Naive thymus-derived CD4-positive, alpha-beta T cell (primary cell): ENCODE measurements around the gene CNNM3. TPM values are rescaled to one million over a fixed set of nuclear protein-coding genes. Genes with fewer than 3 reads are reported as not detected.

Experiments used
- ATAC-seq: fragments of 150-1000 bp; cut with Tn5 transposase; 2 replicates; pipeline ENCODE4 v1.10.0; 2021; ENCODE audit warnings: mild to moderate bottlenecking, moderate library complexity
- CTCF ChIA-PET: fragments of 350-600 bp; sonication (Branson Sonifier 250); formaldehyde crosslinking; loops from one replicate; lab custom pipeline; 2021; ENCODE audit warnings: antibody characterized with exemption; lab: Charles Lee
- POLR2A ChIA-PET: fragments of 350-600 bp; sonication (Branson Sonifier 250); formaldehyde crosslinking; loops from one replicate; lab custom pipeline; 2021; ENCODE audit warnings: antibody characterized with exemption, inconsistent platforms; lab: Charles Lee
- DNase-seq, 9 donors: peaks; one replicate each; pipeline versions ENCODE4 v3.0.0 to v3.0.0-alpha.2; 2020 to 2022; ENCODE audit warnings: mixed read lengths in 1 of 9
- H3K27ac ChIP-seq: one replicate; pipeline ENCODE4 v1.7.0; 2013; ENCODE audit warnings: mild to moderate bottlenecking, low read depth, low read length, moderate library complexity
- H3K27me3 ChIP-seq, 2 donors: one replicate each; pipeline ENCODE4 v1.7.0; 2013; ENCODE audit warnings: low read length in 2 of 2, mild to moderate bottlenecking in 2 of 2, moderate library complexity in 2 of 2; ENCODE audit not compliant: control insufficient read depth in 2 of 2, insufficient read depth in 2 of 2
- H3K36me3 ChIP-seq, 3 experiments: 1 replicate in 2 of 3; 2 replicates in 1 of 3; pipeline ENCODE4 v1.7.0; 2013; ENCODE audit warnings: low read length in 3 of 3, mild to moderate bottlenecking in 3 of 3, moderate library complexity in 1 of 3; ENCODE audit not compliant: insufficient read depth in 3 of 3, control insufficient read depth in 2 of 3
- H3K4me1 ChIP-seq, 2 donors: one replicate each; pipeline ENCODE4 v1.7.0; 2013; ENCODE audit warnings: low read length in 2 of 2, mild to moderate bottlenecking in 2 of 2, moderate library complexity in 1 of 2; ENCODE audit not compliant: control insufficient read depth in 2 of 2, insufficient read depth in 2 of 2
- H3K4me3 ChIP-seq: 2 replicates; pipeline ENCODE4 v1.7.0; 2013; ENCODE audit warnings: mild to moderate bottlenecking, low read length
- H3K9me3 ChIP-seq, 3 experiments: 1 replicate in 2 of 3; 2 replicates in 1 of 3; pipeline ENCODE4 v1.7.0; 2013; ENCODE audit warnings: low read length in 3 of 3; ENCODE audit not compliant: control insufficient read depth in 2 of 3
- H3K27ac Mint-ChIP-seq, 9 donors: one replicate each; pipeline ENCODE4 v1.8.0; 2020 to 2022; ENCODE audit warnings: mixed read lengths in 9 of 9, mild to moderate bottlenecking in 8 of 9, moderate library complexity in 5 of 9, inconsistent platforms in 2 of 9
- H3K27me3 Mint-ChIP-seq, 5 donors: one replicate each; pipeline ENCODE4 v1.8.0; 2021 to 2022; ENCODE audit warnings: mixed read lengths in 5 of 5, mild to moderate bottlenecking in 1 of 5
- H3K36me3 Mint-ChIP-seq, 5 donors: one replicate each; pipeline ENCODE4 v1.8.0; 2020 to 2022; ENCODE audit warnings: mixed read lengths in 5 of 5, mild to moderate bottlenecking in 3 of 5, inconsistent platforms in 1 of 5
- H3K4me1 Mint-ChIP-seq, 7 donors: one replicate each; pipeline ENCODE4 v1.8.0; 2020 to 2022; ENCODE audit warnings: mixed read lengths in 7 of 7, mild to moderate bottlenecking in 3 of 7, inconsistent platforms in 1 of 7
- H3K4me3 Mint-ChIP-seq, 10 donors: one replicate each; pipeline ENCODE4 v1.8.0; 2020 to 2022; ENCODE audit warnings: mild to moderate bottlenecking in 10 of 10, mixed read lengths in 10 of 10, moderate library complexity in 6 of 10, inconsistent platforms in 2 of 10
- H3K9me3 Mint-ChIP-seq, 11 donors: one replicate each; pipeline ENCODE4 v1.8.0; 2020 to 2022; ENCODE audit warnings: mixed read lengths in 11 of 11, mild to moderate bottlenecking in 4 of 11, inconsistent platforms in 1 of 11, moderate library complexity in 1 of 11
- intact Hi-C, 2 donors: fragments of 100-400 bp; cut with micrococcal nuclease; formaldehyde crosslinking; loops; one replicate each; pipeline ENCODE4 v1.15.1; 2023
- polyA plus RNA-seq, 2 donors: library from polyadenylated mRNA; unstranded; fragments of 300-500 nt; fragmentation: Illumina TruSeq; gene quantifications; one replicate each; pipeline ENCODE4 v1.2.3, GENCODE V29; 2021
- total RNA-seq, 6 experiments: library from RNA in 5 of 6; stranded (reverse) in 5 of 6; gene quantifications; 1 replicate in 5 of 6; 2 replicates in 1 of 6; pipeline ENCODE4 v1.2.3 and lab custom pipeline; 2021 to 2026

The CNNM3 gene
- total and polyA plus RNA-seq, 7 experiments from 2014 or later = 4.0 to 51.5 (median 37.7) TPM

- peaks cover 9 to 24% (median 13%) of the 10 kb centered on the region in 7 donors for H3K4me1 Mint-ChIP-seq
- H3K4me1 ChIP-seq = peaks cover 0 to 4% of the 10 kb centered on the region in 2 donors
- ChIA-PET CTCF (no interaction called here), POLR2A (interaction anchor here (0.6 to 1.3 kb wide), 4 partner anchors 10 to 34 kb away, joined by 3 read pairs; no protein-coding TSS in a partner anchor)
- no peaks in the 10 kb centered on the region for H3K9me3 ChIP-seq
- H3K4me3 ChIP-seq = no peak overlapping the region
- H3K36me3 Mint-ChIP-seq = no peaks in the 10 kb centered on the region
- H3K4me3 Mint-ChIP-seq = no peak overlapping the region
- ATAC-seq = no peak
- no peak overlapping the region for H3K27ac ChIP-seq
- H3K27ac Mint-ChIP-seq = no peak overlapping the region
- no peaks in the 10 kb centered on the region for H3K27me3 ChIP-seq
- H3K9me3 Mint-ChIP-seq = peaks cover 0 to 2% (median 0%) of the 10 kb centered on the region in 11 donors
- no peak for DNase-seq
- no peaks in the 10 kb centered on the region for H3K36me3 ChIP-seq
- peaks cover 0 to 4% (median 0%) of the 10 kb centered on the region in 5 donors for H3K27me3 Mint-ChIP-seq
- intact Hi-C loops = no loop called here
Measured at GRCh38 chr2:96878796-96879544, 62.9 kb downstream of the CNNM3 start.

DNA sequence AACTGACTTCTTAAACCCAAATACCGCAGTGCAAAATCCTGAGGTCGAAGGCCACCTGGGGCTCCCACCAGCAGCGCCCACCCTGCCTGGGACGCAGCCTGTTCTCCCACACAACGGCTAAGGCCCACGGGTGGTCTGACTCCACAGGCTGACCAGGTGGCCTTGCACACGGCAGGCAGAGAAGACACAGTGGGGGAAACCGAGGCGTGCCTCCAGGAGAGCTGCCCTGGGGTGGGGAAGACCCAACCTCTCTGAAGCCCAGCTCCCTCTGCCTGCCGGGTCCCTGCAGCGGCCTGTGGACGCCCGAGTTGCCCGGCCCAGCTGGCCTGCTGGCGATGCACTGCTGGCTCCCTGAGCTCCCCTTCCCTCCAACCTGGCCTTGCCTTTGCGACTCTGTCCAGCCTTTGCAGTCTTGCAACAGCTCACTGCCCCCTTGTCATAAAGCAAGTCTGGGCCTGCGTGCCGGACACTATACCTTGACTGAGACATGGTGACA lies 63.5 kb downstream of the CNNM3 start:
- CTCF ChIA-PET = no interaction called here
- Histone ChIP-seq H3K9me3 (no peaks in the 10 kb centered on the region), H3K27me3 (no peaks in the 10 kb centered on the region), H3K4me1 (no peaks in the 10 kb centered on the region), H3K4me3 (no peak overlapping the region), H3K36me3 (no peaks in the 10 kb centered on the region), H3K27ac (no peak overlapping the region)
- H3K27me3 Mint-ChIP-seq = peaks cover 0 to 2% (median 0%) of the 10 kb centered on the region in 5 donors
- H3K36me3 Mint-ChIP-seq = no peaks in the 10 kb centered on the region
- H3K4me3 Mint-ChIP-seq = no peak overlapping the region
- POLR2A ChIA-PET = interaction anchor here (0.8 to 1.2 kb wide), 3 partner anchors 8 to 34 kb away, joined by 3 to 5 read pairs (median 3); no protein-coding TSS in a partner anchor
- intact Hi-C loops = no loop called here
- H3K4me1 Mint-ChIP-seq = peaks cover 4 to 18% (median 10%) of the 10 kb centered on the region in 7 donors
- H3K27ac Mint-ChIP-seq = peak overlapping the region in 3 of 9 donors; percentile 2 to 31 (median 9)
- DNase-seq (no peak), ATAC-seq (no peak)
- H3K9me3 Mint-ChIP-seq = peaks cover 0 to 2% (median 0%) of the 10 kb centered on the region in 11 donors

- Mint-ChIP-seq H3K9me3 (peaks cover 0 to 2% (median 0%) of the 10 kb centered on the region in 11 donors), H3K4me1 (peaks cover 0 to 6% (median 4%) of the 10 kb centered on the region in 7 donors), H3K27me3 (peaks cover 0 to 2% (median 0%) of the 10 kb centered on the region in 5 donors), H3K4me3 (no peak overlapping the region), H3K36me3 (no peaks in the 10 kb centered on the region), H3K27ac (peak overlapping the region in 1 of 9 donors; percentile 34)
- CTCF ChIA-PET = no interaction called here
- Histone ChIP-seq H3K4me3 (no peak overlapping the region), H3K27me3 (no peaks in the 10 kb centered on the region), H3K27ac (no peak overlapping the region), H3K36me3 (no peaks in the 10 kb centered on the region), H3K4me1 (no peaks in the 10 kb centered on the region), H3K9me3 (no peaks in the 10 kb centered on the region)
- no peak for DNase-seq
- intact Hi-C loops = no loop called here
- ATAC-seq = no peak
- POLR2A ChIA-PET = interaction anchor here (0.6 to 1.0 kb wide), 2 partner anchors 8 to 105 kb away, joined by 4 to 6 read pairs; no protein-coding TSS in a partner anchor
Measured at GRCh38 chr2:96880891-96881273, 64.8 kb downstream of the CNNM3 start.

GRCh38 chr2:96881349-96882195 lies 65.5 kb downstream of the CNNM3 start:
- ATAC-seq (no peak), DNase-seq (no peak)
- H3K27me3 ChIP-seq = no peaks in the 10 kb centered on the region
- POLR2A ChIA-PET = interaction anchor here (1.6 kb wide), 1 partner anchor 10 kb away, joined by 5 read pairs; no protein-coding TSS in a partner anchor
- intact Hi-C loops = no loop called here
- H3K4me3 Mint-ChIP-seq = no peak overlapping the region
- no peak overlapping the region for H3K4me3 ChIP-seq
- peaks cover 0 to 2% (median 0%) of the 10 kb centered on the region in 5 donors for H3K27me3 Mint-ChIP-seq
- H3K36me3 Mint-ChIP-seq = no peaks in the 10 kb centered on the region
- peaks cover 0 to 9% (median 4%) of the 10 kb centered on the region in 7 donors for H3K4me1 Mint-ChIP-seq
- peaks cover 0 to 2% (median 0%) of the 10 kb centered on the region in 11 donors for H3K9me3 Mint-ChIP-seq
- CTCF ChIA-PET = no interaction called here
- H3K27ac Mint-ChIP-seq = peak overlapping the region in 2 of 9 donors; percentile 10 to 34
- no peaks in the 10 kb centered on the region for H3K36me3 ChIP-seq
- H3K9me3 ChIP-seq = no peaks in the 10 kb centered on the region
- no peaks in the 10 kb centered on the region for H3K4me1 ChIP-seq
- no peak overlapping the region for H3K27ac ChIP-seq

GRCh38 chr2:96882230-96882629 lies 66.2 kb downstream of the CNNM3 start:
- H3K36me3 ChIP-seq = no peaks in the 10 kb centered on the region
- no peaks in the 10 kb centered on the region for H3K27me3 ChIP-seq
- ChIA-PET POLR2A (interaction anchor here (0.5 to 1.6 kb wide), 2 partner anchors 9 to 51 kb away, joined by 3 to 5 read pairs; no protein-coding TSS in a partner anchor), CTCF (no interaction called here)
- H3K27me3 Mint-ChIP-seq = peaks cover 0 to 2% (median 0%) of the 10 kb centered on the region in 5 donors
- no peaks in the 10 kb centered on the region for H3K4me1 ChIP-seq
- H3K4me3 ChIP-seq = no peak overlapping the region
- H3K27ac ChIP-seq = no peak overlapping the region
- H3K36me3 Mint-ChIP-seq = no peaks in the 10 kb centered on the region
- H3K9me3 ChIP-seq = no peaks in the 10 kb centered on the region
- H3K4me1 Mint-ChIP-seq = peaks cover 0 to 10% (median 5%) of the 10 kb centered on the region in 7 donors
- no peak overlapping the region for H3K27ac Mint-ChIP-seq
- H3K9me3 Mint-ChIP-seq = peaks cover 0 to 2% (median 0%) of the 10 kb centered on the region in 11 donors
- DNase-seq (no peak), ATAC-seq (no peak)
- peak overlapping the region in 1 of 10 donors; percentile 45 for H3K4me3 Mint-ChIP-seq
- intact Hi-C loops = no loop called here

GRCh38 chr2:96882906-96883305 lies 66.8 kb downstream of the CNNM3 start:
- H3K9me3 Mint-ChIP-seq = peaks cover 0 to 2% (median 0%) of the 10 kb centered on the region in 11 donors
- H3K27ac Mint-ChIP-seq = no peak overlapping the region
- no peak overlapping the region for H3K4me3 ChIP-seq
- no peak overlapping the region for H3K27ac ChIP-seq
- no peaks in the 10 kb centered on the region for H3K27me3 ChIP-seq
- CTCF ChIA-PET = no interaction called here
- H3K4me3 Mint-ChIP-seq = no peak overlapping the region
- no peak for ATAC-seq
- no peaks in the 10 kb centered on the region for H3K36me3 Mint-ChIP-seq
- H3K4me1 ChIP-seq = peaks cover 0 to 2% of the 10 kb centered on the region in 2 donors
- H3K4me1 Mint-ChIP-seq = peaks cover 4 to 16% (median 9%) of the 10 kb centered on the region in 7 donors
- no peaks in the 10 kb centered on the region for H3K36me3 ChIP-seq
- no peaks in the 10 kb centered on the region for H3K9me3 ChIP-seq
- H3K27me3 Mint-ChIP-seq = peaks cover 0 to 2% (median 0%) of the 10 kb centered on the region in 5 donors
- POLR2A ChIA-PET = interaction anchor here (0.9 to 1.6 kb wide), 3 partner anchors 8 to 17 kb away, joined by 3 to 5 read pairs (median 3); no protein-coding TSS in a partner anchor
- no peak for DNase-seq
- intact Hi-C loops = no loop called here
